GM21737 (cell line): ENCODE data around the gene KCNK5.

ENCODE experiments used
- ATAC-seq: cut with Tn5 transposase; IDR thresholded peaks from one replicate; pipeline ENCODE4 v1.9.1; 2021; ENCODE audit warnings: mild to moderate bottlenecking, moderate library complexity; ENCODE audit not compliant: unreplicated experiment

The KCNK5 gene

DNA sequence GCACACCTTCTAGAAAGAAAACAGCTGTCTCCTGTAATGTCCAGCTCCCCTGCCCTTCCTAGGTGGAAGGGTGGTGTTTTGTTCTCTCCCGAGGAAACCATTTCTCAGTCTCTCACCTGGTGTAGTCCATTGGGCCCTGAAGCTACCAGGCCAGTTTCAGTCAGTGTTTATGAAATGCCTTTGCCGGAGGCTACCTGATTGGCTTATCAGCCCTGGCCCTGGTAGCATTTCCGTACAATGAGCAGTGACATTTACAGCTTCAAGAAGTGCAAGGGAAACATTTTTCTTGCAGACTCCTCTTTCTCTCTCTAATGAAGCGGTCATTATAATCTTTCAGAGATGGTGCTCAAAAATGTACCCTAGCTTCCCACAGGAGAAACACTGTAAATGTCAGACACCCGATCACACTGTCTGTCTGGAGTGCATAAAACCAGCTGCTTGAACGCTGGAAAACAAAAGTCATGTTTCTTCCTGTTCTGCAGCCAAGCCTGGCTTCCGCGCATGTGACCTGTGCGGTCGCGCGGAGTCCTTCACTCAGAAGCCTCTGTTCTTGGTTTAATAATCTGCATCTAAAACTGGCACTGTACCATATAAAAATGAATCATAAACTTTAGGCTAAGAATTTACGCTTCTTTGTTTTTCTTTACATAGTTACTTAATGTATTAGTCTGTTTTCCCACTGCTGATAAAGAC, 85.9 kb downstream of the KCNK5 start:
- no peak for ATAC-seq

DNA sequence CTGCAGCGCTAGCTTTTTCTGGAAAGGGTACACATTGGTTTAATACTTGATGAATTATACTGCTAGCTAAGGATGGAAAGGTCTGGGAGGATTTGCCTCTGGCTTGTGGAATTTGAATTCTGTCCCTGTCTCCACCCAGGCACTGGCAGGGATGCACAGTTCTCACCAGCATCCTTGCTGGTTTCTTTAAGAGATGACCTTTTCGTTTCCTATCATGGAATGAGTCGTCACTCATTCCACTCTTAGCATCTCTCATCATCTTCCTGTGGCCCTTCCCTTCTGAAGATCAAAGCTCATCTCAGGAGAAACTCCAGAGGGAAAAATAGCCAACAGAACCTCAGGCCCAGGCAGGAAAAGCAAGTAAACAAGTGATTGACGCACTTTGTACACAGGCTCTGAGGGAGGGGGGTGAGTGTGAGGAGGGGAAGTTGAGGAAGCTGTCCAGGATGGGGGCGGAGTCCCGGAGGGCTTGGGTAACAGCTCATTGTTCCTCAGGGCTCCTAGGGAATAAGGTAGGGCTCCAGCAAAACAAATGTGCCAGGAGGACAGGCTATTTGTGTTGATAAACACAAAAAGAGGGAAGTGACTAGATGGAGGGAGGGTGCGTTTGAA, 88.6 kb downstream of the KCNK5 start:
- no peak for ATAC-seq
